Testis (tissue), 2 donors: Measurements from ENCODE around the gene ADRA2C.

Source experiments
- POLR2A ChIP-seq: fragments of 450-650 bp; IDR thresholded peaks from one replicate; pipeline ENCODE4 v1.6.1; 2017; ENCODE audit warnings: antibody characterized with exemption, mild to moderate bottlenecking, moderate library complexity
- TF ChIP-seq, protein P1 (sequence below), 3 experiments: fragments of 450-650 bp in 2 of 3; fragments of 200-600 bp in 1 of 3; sonication (generic) in 1 of 3; IDR thresholded peaks; one replicate each; pipeline ENCODE4 v1.5.1; 2016 to 2019; ENCODE audit warnings: antibody characterized with exemption in 3 of 3, mild to moderate bottlenecking in 2 of 3, moderate library complexity in 1 of 3

DNA sequence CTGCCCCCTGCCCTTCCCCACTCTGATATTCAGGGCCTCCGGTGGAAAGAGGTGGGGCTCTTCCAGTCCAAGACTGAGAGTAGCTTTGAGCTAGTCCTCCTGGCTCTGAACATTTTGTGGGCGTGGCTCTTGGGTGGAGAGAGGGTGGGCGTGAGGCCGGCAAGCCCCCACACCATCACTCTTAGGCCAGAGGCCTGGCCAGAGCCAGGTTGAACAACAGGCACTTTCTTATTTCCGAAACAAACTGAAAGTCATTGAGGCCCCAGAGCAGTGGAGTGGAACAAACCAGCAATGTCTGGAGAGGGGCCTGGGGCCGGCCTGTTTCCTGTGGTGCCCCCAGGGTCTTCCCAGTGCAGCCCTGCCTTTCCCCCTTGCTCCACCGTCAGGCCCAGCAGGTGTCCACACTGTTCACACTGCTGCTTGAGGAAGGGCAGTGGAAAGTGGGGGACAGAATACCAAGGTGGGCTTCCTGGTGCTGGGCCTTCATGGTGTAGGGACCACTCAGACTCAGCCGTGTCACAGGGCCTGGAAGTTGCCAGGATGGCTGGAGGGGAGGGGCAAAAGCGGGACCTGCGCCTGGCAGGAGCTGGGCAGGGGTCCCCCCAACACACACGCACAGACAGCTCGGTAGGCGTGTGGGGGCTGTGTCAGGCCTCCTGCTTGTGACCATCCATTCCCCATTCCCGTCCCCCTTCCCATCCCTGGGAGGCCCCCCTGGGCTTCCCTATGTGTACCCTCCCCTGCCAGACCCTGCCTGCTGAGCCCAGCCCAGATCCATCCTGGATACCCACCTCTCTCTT, 2.9 kb downstream of the ADRA2C start:
- no peak for TF ChIP-seq POLR2A
- TF ChIP-seq, protein P1, sequence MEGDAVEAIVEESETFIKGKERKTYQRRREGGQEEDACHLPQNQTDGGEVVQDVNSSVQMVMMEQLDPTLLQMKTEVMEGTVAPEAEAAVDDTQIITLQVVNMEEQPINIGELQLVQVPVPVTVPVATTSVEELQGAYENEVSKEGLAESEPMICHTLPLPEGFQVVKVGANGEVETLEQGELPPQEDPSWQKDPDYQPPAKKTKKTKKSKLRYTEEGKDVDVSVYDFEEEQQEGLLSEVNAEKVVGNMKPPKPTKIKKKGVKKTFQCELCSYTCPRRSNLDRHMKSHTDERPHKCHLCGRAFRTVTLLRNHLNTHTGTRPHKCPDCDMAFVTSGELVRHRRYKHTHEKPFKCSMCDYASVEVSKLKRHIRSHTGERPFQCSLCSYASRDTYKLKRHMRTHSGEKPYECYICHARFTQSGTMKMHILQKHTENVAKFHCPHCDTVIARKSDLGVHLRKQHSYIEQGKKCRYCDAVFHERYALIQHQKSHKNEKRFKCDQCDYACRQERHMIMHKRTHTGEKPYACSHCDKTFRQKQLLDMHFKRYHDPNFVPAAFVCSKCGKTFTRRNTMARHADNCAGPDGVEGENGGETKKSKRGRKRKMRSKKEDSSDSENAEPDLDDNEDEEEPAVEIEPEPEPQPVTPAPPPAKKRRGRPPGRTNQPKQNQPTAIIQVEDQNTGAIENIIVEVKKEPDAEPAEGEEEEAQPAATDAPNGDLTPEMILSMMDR (IDR thresholded peaks at IDR 0.05), result no peak
